Activated CD4-positive, CD25-positive, alpha-beta regulatory T cell (primary cell): Measurements from ENCODE around the gene HMGA1.

Experiments used
- DNase-seq, 4 experiments: peaks; one replicate each; lab custom pipeline; 2025; lab: John Stamatoyannopoulos, UW

The HMGA1 gene

DNA sequence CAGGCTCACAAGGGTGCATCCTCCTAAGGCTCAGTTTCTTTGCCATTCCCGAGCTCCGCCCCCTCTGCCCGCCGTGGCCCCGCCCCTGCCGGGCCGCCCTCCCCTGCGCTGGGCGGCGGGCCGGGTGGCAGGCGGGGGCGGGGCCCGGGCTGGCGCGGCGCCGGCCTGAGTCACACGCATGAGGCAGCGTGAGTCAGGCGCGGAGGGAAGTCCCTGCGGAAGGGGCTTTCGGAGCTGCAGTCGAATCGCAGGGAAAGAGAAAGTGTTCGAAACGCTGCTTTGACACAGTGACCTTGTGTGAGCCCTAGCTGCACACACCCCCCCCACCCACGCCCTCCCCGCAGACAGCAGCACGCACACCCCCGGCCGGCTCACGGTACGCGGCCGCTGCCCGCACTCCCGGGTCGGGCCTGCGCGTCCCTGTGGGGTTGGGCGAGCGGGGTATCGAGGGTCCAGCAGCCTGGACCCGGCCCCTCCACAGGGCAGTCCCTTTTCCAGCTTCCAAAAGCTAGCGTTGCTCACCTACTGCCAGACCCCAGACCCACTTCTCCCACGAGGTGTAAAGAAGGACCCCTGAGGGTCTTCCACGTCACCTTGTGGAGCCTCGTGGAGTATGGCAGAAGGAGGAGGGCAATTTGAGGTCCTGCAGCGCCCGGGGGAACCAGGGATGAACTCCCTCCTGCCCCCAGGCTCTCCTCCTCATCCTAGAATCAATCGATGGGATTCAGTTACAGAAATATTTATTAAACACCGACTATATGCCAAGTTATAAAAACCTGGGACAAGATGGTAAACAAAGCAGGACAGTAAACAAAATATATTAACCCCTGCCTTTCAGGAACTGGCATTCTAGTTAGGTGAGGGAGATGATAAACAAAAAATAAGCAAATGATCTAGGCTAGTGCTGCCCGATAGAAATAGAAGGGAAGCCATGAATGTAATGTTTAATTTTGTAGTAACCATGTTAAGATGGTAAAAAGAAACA is 12.4 kb upstream of the HMGA1 start:
- peak; percentile 82 to 90 (median 85) for DNase-seq

DNA sequence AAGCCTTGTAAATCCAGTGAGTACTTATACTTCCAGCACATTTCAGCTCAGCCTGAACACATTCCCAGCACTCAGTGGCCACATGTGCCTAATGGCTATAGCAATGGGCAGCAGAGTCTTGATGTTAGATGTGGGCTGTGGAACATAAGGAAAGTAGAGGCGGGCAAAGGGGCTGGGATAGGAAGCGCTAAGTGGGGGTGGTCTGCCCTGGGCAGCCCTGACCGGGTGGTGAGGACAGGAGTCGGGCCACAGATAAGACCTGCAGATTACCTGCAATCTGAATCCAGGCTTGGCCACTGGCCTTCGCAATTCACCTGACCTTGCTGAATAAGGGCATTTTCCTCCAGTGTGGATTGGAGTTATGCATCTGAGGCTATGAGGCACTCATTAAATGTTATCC is 11.1 kb upstream of the HMGA1 start:
- no peak for DNase-seq

DNA sequence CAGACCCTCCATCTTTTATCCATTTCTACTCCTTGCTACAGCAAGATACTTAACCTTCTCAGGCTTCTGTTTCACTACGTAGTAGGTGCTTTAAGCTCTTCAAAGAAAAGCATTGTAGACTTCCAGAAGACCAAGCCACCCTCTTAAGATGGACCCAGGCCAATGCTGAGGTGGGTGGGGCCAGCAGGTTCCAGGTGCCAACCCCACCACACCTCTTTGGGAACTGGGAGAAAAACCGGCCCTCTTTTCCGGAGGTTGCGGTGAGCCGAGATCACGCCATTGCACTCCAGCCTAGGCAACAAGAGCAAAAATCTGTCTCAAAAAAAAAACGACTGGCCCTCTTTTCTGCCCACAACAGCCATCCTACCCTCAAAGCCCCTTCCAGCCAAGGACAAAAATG is 10.6 kb upstream of the HMGA1 start:
- DNase-seq = no peak

DNA sequence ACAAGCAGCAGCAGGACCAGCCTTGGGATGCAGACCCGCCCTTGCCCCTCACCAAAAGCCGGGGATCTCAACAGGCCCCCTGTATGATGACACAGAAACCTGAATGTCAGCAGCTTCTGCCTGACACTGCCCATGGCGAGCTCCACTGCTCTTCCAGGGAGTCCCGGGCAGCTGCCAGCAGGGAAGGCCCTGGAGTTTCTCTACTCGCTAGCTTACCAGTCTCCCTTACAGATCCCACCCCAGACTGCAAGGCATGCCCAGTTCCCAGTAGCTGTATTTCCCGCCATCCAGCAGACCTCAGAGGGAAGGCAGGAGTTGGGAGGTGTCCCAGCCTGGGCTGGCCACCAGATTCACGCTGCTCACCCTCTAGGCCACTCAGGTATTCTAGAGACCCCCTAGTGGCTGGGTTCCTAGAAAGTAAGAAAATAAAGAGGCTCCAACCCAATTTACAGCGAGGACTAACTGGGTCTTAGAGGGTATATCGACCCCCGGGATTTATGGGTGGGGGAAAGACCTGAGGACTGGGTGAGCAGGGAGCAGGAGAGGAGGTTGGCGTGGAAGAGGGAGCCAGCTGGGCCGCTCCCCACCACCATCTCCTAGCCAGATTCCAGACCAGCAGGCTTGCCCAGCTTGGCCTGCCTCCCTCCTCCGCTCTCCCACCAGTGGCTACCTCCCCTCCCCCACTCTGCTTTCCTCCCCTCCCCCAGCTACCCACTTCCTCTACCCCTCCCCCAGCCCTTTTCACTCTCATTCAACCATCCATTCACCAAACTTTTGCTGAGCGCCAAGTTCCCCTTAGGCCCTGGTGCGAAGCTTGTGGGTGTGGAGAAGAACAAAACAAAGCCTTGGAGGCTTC is 9.7 kb upstream of the HMGA1 start:
- no peak for DNase-seq

DNA sequence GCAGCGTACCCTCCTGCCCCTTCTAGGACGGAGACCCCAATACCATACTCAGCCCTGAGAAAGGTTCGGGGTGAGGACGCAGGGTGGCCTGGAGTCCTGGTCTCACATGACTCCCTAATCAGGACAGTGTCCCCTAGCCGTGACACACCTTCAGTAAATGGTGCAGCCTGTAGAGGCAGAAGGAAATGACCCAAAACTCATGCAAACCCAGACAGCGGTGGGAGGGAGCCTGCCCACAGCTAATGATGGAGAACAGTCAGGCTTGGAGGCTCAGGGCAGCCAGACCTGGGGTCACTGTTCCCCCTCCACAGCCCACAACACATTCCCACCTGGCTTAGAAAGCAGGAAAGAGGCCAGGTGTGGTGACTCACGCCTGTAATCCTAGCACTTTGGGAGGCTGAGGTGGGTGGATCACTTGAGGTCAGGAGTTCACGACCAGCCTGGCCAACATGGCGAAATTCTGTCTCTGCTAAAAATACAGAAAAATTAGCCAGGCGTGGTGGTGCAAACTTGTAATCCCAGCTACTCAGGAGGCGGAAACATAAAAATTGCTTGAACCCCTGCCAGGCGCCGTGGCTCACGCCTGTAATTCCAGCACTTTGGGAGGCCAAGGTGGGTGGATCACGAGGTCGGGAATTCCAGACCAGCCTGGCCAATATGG is 8.8 kb upstream of the HMGA1 start:
- no peak for DNase-seq

DNA sequence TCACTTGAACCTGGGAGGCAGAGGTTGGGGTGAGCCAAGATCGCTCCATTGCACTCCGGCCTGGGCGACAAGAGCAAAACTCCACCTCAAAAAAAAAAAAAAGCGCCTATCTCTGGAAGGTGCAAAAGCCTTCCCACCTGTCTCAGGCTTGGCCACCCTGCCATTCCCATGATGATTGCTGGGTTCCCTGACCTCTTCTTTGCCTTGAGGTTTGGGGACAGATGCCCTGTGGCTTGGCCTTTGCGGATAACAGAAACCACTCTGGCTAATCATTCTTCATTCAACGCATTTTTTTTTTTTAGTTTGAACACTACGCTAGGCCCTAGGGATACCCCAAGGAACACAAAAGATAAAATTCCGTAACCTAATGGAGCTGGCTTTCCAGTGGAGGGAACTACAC is 6.8 kb upstream of the HMGA1 start:
- DNase-seq = no peak

DNA sequence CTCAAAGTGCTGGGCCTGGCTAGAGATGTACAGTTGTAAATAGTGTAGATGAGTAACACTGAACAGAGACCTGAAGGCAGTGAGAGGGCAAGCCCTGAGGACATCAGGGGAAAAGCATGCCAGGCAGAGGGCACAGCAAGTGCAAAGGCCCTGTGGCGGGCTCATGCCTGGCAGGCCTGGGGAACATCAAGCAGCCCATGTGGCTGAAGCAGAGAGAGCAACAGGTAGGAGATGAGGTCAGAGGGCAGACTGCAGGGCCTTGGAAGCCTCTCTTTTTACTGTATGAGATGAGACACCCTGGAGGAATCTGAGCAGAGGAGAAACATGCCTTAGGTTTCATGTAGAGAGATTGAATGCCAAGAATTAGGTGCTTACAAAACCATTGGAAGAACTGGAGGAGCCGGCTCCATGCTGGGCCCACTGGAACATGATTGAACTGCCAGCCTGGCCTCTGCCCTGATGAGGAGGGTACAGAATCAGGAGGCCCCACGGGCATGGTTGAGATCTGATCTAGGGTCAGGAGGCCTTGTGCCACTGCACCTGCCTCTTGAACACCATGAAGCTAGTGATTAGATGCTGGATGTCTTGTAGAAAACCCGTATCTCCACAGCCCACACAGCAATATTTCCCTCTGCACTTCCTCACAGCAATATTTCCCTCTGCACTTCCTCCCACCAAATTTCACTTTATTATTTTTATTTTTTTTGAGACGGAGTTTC is 5.9 kb upstream of the HMGA1 start:
- DNase-seq = no peak

DNA sequence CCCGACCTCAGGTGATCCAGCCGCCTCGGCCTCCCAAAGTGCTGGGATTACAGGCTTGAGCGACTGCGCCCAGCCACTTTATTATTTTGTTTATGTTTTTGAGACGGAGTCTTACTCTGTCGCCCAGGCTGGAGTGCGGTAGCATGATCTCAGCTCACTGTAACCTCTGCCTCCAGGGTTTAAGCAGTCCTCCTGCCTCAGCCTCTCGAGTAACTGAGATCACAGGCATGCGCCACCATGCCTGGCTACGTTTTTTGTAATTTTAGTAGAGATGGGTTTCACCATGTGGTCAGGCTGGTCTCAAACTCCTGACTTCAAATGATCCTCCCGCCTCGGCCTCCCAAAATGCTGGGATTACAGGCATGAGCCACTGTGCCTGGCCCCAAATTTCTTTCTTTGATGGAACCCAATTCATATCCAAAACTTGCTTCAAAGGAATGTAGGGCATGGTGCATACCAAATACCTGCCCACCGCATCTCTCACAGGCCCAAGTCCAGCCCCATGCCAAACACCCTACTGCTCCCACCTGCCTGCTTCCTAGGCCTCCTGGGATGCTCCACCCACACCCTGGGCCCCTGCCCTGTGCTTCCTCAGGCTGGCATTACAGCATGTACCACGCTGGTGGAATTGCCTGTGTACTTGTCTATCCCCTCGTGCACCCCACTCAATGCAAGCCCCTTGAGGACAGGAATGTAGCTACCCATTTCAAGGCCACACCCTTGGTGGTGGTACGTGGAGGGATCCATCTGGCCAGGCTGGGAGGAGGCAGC is 4.9 kb upstream of the HMGA1 start:
- no peak for DNase-seq

DNA sequence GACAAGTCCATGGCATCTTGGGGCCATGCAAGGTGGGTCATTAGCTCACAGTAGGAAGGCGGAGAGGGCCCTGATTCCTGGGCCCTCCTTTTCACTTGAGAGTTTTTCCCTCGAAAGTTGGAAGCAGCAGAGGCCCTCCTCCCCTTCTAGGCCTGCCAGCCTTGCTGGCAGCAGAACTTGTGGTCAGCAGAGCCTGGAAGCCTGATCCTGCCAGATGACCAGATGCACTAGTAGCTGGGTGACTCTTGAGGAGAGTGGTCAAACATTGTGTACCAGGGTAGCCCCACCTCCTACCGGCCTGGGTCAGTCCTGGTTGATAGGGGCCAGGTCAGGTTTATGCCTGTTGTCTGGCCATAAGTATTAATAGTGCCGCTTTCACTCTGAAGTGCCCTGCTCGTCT is 3.8 kb upstream of the HMGA1 start:
- DNase-seq = no peak

DNA sequence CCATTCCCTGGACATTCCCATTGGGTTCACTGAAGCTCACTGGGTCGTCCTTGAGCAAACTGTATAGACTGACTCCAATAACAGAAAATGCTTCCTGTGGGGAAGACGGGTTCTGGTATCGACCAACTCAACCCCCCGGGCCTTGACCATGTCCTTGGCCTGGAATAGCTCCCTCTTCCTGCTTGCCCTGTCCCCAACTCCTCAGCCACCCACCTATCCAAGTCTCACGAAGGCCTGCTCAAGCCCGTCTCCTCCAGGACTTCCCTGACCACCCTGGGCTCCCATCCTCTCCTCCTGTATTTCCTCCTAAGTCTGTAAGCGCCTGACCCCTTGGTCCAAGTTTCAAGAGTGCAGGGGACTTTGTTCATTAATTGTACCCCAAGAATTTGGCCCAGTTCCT is 2.8 kb upstream of the HMGA1 start:
- DNase-seq = no peak

DNA sequence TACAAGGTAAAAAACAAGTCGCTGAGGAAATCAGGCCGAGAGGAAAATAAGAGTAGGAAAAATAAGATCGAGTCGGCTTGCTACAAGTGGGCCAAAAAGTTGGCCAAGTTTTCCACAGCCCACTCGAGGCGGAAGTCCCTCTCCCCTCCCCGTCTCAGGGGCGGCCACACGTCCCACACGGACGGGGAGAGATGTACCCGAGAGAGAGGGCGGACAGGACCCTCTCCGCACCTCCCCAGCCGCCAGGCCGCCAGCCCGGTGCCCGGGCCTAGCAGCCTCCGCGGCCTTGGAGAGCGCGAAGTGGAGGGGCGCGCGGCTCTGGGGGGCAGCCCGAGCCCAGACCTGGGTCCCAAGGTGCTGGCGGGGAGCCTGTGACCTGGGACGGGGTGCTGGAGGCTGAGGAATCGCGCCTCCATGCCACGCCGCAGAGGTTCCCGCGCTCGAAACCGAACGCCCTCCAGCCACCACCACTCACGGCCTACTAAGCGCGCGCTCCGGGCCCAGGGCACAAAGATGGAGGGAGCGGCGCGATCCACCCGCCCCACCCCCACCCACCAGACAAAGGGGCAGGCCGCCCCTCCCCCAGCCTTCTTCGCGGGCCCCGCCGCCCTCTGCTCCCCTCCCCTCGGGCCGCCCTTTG is 1.9 kb upstream of the HMGA1 start:
- DNase-seq = peak in 1 of 4 experiments; percentile 17

DNA sequence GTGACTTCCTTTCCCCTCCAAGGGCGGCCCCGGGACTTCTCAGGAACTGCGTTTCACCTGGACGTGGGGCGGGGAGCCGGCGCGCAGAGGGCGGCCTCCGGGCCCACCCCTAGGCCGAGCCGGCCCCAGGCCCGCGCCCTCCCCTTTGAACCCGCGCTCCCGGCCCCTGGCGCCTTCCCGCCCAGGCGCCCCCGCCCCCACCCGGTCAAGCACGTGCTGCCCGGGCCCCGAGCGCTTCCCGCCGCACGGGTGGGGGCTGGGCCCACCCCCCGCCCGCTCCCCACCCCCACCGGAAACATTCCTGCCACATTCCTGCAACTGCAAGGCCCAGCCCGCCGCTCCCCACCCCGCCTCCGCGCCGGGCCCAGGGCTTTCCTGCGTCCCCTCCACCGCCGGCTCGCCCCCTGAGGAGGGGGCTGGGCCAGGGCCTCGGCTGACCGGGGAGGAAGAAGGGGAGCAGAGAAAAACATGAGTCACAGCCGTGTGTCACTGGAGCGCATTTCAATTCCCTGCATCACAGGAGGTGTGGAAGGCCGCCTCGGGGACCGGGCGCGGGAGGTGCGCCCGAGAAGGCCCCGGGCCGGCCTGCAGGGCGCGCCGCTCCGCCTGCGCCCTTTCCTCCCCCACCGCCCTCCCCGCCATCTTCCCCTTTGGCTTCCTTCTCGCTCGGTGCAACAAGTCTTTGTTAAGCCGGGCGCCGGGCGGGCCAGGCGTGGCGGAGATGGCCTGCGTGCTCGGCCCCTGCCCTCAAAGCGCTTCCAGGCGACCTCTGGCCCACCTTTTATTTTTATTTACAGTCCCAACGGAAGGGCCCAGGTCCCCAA is 1.2 kb upstream of the HMGA1 start:
- DNase-seq = peak in 2 of 4 experiments; percentile 45 to 46

DNA sequence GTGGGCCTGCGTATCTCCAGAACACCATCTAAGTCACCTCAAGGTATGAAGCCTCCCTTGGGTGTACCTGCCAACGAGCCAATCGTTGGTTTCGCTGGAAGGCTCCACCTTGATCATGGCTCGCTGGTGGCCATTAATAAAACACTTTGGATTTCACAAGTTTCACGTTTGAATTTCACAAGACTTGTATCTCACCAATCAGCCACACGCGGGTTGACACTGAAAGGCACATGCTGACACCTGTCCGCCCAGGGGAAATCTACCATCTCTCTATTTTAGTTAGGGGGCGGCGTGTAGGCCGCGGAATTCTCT is 586 bp upstream of the HMGA1 start:
- peak in 2 of 4 experiments; percentile 40 to 45 for DNase-seq

DNA sequence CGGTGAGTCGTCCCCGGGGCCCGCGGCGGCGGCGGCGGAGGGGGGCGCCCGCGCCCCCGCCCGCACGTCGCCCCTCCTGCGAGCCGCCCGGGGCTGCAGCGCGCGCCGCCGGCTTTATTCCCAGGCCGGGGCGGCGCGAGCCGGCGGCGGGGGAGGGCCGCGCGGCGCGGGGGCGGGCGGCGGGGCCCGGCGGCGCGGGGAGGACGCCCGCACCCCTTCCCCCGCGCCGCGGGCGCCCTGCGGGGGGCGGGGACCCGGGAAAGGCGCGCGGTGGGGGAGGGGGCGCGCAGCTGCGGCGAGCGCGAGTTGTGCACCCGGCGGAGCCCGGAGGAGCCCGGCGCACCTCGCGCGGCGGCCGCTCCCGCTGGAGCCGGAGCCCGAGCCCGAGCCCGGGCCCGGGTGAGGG is 646 bp downstream of the HMGA1 start:
- DNase-seq = no peak

DNA sequence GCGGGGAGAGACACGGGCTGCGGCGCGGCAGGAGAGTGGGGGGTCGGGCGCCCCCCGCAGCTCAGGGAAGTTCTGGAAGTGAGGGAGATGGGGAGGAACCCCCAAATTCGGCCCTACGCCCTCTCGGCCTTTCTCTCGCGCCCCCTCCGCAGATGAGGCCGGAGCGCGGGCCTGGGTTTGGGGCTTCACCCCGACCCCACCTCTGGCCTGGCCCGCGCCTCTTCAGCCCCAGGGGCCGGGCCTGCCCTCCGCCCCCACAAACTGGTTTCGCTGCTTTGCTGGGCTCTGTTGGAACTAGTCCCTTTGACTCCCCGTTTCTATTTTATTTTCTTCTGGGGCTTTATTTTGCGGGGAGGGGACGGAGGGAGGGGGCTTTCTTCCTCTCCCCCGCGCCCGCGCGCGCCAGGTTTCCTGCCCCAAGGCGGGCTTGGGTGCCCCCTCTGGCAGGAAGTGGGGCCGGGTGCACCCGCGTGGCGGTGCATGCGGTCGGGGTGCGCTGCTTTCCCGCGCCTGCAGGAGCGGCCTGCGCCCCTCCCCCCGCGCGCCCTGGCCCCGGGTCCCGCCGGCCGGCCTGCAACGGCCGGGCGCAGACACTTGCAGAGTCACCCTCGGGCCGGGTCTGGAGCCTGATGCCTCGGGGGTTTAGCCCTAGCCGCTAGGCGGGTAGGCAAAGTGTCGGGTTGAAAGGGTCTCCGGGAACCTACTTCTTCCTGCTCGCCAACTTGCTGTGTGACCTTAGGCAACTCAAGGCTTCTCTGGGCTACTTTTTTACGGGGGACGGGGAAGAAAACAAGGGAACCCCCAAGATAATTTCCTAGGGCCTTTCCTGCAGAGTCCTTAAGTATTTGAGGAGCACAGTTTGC is 1.3 kb downstream of the HMGA1 start:
- DNase-seq = peak; percentile 34 to 70 (median 58)

DNA sequence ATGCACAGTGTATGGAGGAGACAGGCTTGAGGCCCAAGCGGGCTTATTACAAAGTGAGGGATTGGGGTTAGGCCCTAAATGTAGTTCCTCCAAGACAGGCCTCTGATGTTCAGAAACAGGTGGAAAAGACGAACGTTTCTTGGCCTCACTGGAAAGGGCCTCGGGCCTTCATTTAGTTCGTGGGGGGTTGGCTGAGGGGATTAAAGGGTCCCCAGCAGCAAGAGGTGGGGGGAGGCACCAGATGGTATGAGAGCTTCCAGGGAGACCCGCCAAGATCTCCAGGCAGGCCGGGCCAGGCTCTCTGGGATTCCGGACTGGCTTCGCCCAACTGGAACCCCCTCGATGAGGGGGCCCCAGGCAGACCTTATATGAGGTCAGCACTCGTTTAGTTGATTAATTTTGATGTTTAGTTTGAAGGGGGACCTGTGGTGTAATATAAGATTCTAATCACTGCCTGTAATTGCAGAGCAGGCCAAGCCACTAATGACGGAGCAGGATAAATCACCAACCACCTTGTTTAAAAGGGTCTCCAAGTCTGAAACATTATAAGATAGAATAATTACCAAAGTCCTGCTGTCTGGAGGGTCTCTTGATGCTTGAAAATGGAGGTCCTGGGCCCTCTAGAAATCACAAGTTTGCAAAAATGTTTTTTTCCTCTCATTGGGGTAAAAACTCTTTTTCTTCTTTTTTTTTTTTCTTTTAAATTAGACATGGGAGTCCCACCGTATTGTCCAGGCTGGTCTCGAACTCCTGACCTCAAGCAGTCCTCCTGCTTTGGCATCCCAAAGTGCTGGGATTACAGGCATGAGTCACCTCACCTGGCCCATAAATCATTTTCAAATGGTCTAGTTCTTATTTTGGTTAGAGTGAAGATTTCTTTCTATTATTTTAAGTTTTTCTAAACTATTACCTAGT is 2.2 kb downstream of the HMGA1 start:
- DNase-seq = no peak

DNA sequence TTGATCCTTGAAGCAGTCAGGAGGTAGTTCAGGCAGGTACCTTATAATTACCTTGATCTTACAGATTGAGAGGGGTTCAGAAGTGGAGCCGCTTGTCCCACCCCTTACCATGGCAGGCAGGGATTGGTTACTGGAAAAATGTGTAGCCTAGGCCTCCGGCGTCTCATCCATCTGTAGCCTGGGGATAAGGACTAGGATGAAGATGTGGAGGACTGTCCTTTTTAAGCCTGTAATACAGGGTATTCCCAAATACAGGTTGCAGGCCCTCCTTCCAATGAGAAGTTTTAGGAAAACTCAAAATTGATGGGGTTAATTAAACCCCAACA is 2.8 kb downstream of the HMGA1 start:
- no peak for DNase-seq

DNA sequence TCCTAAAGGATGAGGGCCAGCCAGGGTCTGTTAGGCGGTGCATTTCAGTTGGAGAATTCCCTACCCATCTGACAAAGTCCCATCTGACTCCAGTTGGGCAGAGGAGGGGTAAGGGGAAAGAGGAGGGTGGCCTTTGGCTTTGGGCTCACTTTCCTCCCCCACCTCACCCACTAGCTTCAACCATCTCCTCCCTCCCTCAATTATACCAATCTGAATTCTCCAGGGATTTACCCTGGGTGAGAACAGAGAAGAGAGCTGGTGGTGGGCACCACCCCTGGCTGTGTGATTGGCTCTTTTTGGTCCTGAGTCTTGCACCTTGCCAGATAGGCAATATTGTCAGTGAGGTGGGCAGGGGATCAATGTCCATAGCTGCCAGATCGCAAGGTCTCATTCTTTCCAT is 3.2 kb downstream of the HMGA1 start:
- DNase-seq = no peak
